ENCODE results near the gene HECTD1.
"Not testable (repeated sequence)": the region's sequence is repeated elsewhere in the genome, so short reads cannot be mapped to it uniquely, and the experiment has no call there.

The HECTD1 gene

GRCh38 chr14:31192544-31192943, 15.0 kb downstream of the HECTD1 start:
- DNase-seq (ENCODE audit: low read depth) = not testable (repeated sequence)

GRCh38 chr14:31190717-31191263, 16.8 kb downstream of the HECTD1 start:
- DNase-seq (ENCODE audit: low read depth) = no peak

- DNase-seq (ENCODE audit: low read depth) = no peak
Observed at GRCh38 chr14:31190219-31190603, 17.4 kb downstream of the HECTD1 start.

GRCh38 chr14:31189346-31190218, 18.0 kb downstream of the HECTD1 start:
- no peak for DNase-seq (ENCODE audit: low read depth)

GRCh38 chr14:31188744-31189143, 18.8 kb downstream of the HECTD1 start:
- no peak for DNase-seq (ENCODE audit: low read depth)

GRCh38 chr14:31182016-31182415, 25.6 kb downstream of the HECTD1 start:
- DNase-seq (ENCODE audit: low read depth) = not testable (repeated sequence)

- DNase-seq (ENCODE audit: low read depth) = no peak
Observed at GRCh38 chr14:31181271-31181670, 26.3 kb downstream of the HECTD1 start.

- DNase-seq (ENCODE audit: low read depth) = no peak
Observed at GRCh38 chr14:31180299-31181051, 27.1 kb downstream of the HECTD1 start.

GRCh38 chr14:31174433-31174832, 33.2 kb downstream of the HECTD1 start:
- DNase-seq (ENCODE audit: low read depth) = no peak

- no peak for DNase-seq (ENCODE audit: low read depth)
Observed at GRCh38 chr14:31173120-31173837, 34.3 kb downstream of the HECTD1 start.

- no peak for DNase-seq (ENCODE audit: low read depth)
Observed at GRCh38 chr14:31172084-31172483, 35.5 kb downstream of the HECTD1 start.

- no peak for DNase-seq (ENCODE audit: low read depth)
Observed at GRCh38 chr14:31170411-31170810, 37.2 kb downstream of the HECTD1 start.

GRCh38 chr14:31169877-31170276, 37.7 kb downstream of the HECTD1 start:
- DNase-seq (ENCODE audit: low read depth) = no peak

- DNase-seq (ENCODE audit: low read depth) = no peak
Observed at GRCh38 chr14:31167032-31167431, 40.6 kb downstream of the HECTD1 start.

- DNase-seq (ENCODE audit: low read depth) = no peak
Observed at GRCh38 chr14:31166271-31166561, 41.4 kb downstream of the HECTD1 start.

GRCh38 chr14:31164115-31164514, 43.5 kb downstream of the HECTD1 start:
- no peak for DNase-seq (ENCODE audit: low read depth)

- DNase-seq (ENCODE audit: low read depth) = no peak
Observed at GRCh38 chr14:31162910-31163649, 44.5 kb downstream of the HECTD1 start.

GRCh38 chr14:31161274-31161673, 46.3 kb downstream of the HECTD1 start:
- DNase-seq (ENCODE audit: low read depth) = no peak

- DNase-seq (ENCODE audit: low read depth) = no peak
Observed at GRCh38 chr14:31159682-31160296, 47.8 kb downstream of the HECTD1 start.

- DNase-seq (ENCODE audit: low read depth) = no peak
Observed at GRCh38 chr14:31154956-31155355, 52.6 kb downstream of the HECTD1 start.

GRCh38 chr14:31142455-31143087, 65.0 kb downstream of the HECTD1 start:
- DNase-seq (ENCODE audit: low read depth) = no peak
